ENCODE measurements around the gene ERGIC2.

DNA sequence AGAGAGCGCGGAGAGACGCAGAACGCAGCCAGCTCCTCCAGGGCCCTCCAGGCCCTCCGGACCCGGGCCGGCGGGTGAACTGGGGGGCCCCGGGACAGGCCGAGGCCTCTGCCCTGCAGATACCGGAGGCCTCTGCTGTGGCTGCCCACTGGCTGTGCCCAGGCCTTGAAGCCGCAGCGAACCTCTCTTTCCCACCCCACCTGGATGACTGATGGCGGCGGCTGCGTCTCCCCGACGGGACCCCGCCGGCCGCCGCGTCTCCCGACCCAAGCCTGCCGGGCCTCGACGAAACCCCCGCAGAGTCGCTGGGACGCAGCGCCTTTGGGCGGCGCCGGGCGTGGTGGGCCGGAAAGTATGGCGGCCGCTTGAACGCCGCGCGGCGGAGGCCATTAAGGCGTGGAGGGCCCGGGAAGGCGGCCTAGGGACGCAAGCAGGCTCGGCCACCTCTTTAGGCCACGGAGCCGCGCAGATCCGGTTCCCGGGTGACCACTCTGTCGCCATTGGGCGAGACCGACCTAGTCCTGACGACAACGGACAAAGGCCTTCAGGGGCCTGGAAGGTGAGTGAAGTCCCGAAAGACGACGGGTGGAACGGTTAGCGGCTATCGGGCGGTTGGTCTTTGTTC, 8.4 kb upstream of the ERGIC2 start:
- TF ChIP-seq POLR2A (IDR thresholded peaks at IDR 0.05), result no peak
- TF ChIP-seq, protein P1, sequence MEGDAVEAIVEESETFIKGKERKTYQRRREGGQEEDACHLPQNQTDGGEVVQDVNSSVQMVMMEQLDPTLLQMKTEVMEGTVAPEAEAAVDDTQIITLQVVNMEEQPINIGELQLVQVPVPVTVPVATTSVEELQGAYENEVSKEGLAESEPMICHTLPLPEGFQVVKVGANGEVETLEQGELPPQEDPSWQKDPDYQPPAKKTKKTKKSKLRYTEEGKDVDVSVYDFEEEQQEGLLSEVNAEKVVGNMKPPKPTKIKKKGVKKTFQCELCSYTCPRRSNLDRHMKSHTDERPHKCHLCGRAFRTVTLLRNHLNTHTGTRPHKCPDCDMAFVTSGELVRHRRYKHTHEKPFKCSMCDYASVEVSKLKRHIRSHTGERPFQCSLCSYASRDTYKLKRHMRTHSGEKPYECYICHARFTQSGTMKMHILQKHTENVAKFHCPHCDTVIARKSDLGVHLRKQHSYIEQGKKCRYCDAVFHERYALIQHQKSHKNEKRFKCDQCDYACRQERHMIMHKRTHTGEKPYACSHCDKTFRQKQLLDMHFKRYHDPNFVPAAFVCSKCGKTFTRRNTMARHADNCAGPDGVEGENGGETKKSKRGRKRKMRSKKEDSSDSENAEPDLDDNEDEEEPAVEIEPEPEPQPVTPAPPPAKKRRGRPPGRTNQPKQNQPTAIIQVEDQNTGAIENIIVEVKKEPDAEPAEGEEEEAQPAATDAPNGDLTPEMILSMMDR (IDR thresholded peaks at IDR 0.05), result no peak
- no peak for TF ChIP-seq POLR2AphosphoS5 (IDR thresholded peaks at IDR 0.05)

All from suprapubic skin (tissue), 4 donors.